GM18505 (cell line): ENCODE data around the gene NT5DC2.

Experiments
- ATAC-seq: cut with Tn5 transposase; IDR thresholded peaks from one replicate; pipeline ENCODE4 v1.9.1; 2021; ENCODE audit not compliant: unreplicated experiment
- POLR2A ChIP-seq: IDR thresholded peaks from 4 replicates; pipeline ENCODE4 v1.6.1; 2011; ENCODE audit warnings: borderline replicate concordance; ENCODE audit not compliant: insufficient read depth, insufficient read length; ENCODE audit errors: extremely low read depth

Gene NT5DC2

GRCh38 chr3:52551118-52551517 lies 17.5 kb upstream of the NT5DC2 start:
- TF ChIP-seq POLR2A, result no peak

GRCh38 chr3:52547143-52547542 lies 13.5 kb upstream of the NT5DC2 start:
- ATAC-seq, result no peak
- no peak for TF ChIP-seq POLR2A

More at GRCh38 chr3:52551118-52551517, 17.5 kb upstream of the NT5DC2 start:
- no peak for ATAC-seq

- no peak for TF ChIP-seq POLR2A
- ATAC-seq, result no peak
These were observed 12.6 kb upstream of the NT5DC2 start for GRCh38 chr3:52546111-52546901.

GRCh38 chr3:52544937-52545336 lies 11.3 kb upstream of the NT5DC2 start:
- no peak for TF ChIP-seq POLR2A
- ATAC-seq, result no peak

- ATAC-seq, result no peak
- TF ChIP-seq POLR2A, result no peak
These were observed 7.4 kb upstream of the NT5DC2 start for GRCh38 chr3:52541050-52541449.

GRCh38 chr3:52539010-52539653 lies 5.5 kb upstream of the NT5DC2 start:
- no peak for ATAC-seq
- no peak for TF ChIP-seq POLR2A

- no peak for ATAC-seq
- TF ChIP-seq POLR2A, result no peak
These were observed 4.2 kb upstream of the NT5DC2 start for GRCh38 chr3:52537726-52538421.

GRCh38 chr3:52537165-52537620 lies 3.5 kb upstream of the NT5DC2 start:
- ATAC-seq, result no peak
- no peak for TF ChIP-seq POLR2A

GRCh38 chr3:52536369-52537164 lies 2.9 kb upstream of the NT5DC2 start, which contains the start of gene UQCC5:
TSS of gene UQCC5 (plus strand) at chr3:52536605. CDS start at chr3:52536756, 151 bp downstream.
- peak; percentile 73 for ATAC-seq
- TF ChIP-seq POLR2A, result peak; percentile 98

GRCh38 chr3:52536112-52536368 lies 2.4 kb upstream of the NT5DC2 start:
- no peak for TF ChIP-seq POLR2A
- ATAC-seq, result no peak

- no peak for TF ChIP-seq POLR2A
- no peak for ATAC-seq
These were observed 1.9 kb upstream of the NT5DC2 start for GRCh38 chr3:52535411-52536111.
